Measurements from ENCODE around the gene AHCYL2.
A peak's percentile ranks its signal among the peaks of the same experiment; 100 is the strongest.
"Not testable (repeated sequence)": the region's sequence is repeated elsewhere in the genome, so short reads cannot be mapped to it uniquely, and the experiment has no call there.

The AHCYL2 gene

DNA sequence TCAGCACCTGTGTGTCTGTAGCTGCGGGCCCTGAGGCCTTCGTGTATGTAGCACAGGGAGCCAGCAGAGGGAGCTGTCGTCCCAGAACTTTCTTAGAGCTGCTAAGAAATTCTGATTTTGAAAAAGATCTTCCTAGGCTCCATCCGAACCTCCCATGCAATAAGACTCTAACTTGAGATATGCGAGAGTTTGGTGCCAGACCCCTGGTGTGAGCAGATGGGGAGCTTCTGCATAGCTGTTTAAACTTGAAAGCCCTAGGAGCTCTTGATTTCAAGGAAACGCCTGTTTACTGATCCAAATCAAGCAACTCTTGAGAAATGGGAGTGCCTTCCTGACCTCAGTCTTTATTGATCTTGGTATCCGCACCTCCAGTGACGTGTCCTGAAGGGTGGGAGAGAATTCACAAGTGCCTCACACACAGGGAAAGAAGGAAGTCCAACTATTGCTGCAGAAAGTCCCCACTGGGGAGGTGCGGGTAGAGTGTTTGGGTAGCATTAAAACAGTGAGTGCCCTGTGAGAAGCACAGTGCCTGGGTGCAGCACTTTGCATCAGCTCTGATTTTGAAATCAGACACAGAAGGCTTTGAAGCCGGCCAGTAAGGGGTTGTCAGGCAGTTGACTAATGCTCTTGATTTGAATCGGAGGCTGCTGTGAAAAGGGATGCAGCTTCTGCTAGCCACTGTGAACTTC, 143.0 kb downstream of the AHCYL2 start:
- Histone ChIP-seq H3K4me3 (replicated peaks; ENCODE audit: insufficient read depth, low read length) (no peak overlapping the region), H3K27ac (replicated peaks) (no peak overlapping the region), H3K27me3 (ENCODE audit: insufficient read depth, poor library complexity, severe bottlenecking) (no peaks in the 10 kb centered on the region)
- peak in 1 of 2 experiments; percentile 71 for DNase-seq (ENCODE audit: low read depth in 1 of 2, low spot score in 1 of 2)
- TF ChIP-seq, protein P1, sequence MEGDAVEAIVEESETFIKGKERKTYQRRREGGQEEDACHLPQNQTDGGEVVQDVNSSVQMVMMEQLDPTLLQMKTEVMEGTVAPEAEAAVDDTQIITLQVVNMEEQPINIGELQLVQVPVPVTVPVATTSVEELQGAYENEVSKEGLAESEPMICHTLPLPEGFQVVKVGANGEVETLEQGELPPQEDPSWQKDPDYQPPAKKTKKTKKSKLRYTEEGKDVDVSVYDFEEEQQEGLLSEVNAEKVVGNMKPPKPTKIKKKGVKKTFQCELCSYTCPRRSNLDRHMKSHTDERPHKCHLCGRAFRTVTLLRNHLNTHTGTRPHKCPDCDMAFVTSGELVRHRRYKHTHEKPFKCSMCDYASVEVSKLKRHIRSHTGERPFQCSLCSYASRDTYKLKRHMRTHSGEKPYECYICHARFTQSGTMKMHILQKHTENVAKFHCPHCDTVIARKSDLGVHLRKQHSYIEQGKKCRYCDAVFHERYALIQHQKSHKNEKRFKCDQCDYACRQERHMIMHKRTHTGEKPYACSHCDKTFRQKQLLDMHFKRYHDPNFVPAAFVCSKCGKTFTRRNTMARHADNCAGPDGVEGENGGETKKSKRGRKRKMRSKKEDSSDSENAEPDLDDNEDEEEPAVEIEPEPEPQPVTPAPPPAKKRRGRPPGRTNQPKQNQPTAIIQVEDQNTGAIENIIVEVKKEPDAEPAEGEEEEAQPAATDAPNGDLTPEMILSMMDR (IDR thresholded peaks at IDR 0.05; ENCODE audit: insufficient read depth, low read length): peak; percentile 86
- TF ChIP-seq SPI1 (IDR thresholded peaks at IDR 0.05; ENCODE audit: borderline replicate concordance, low read depth): no peak

DNA sequence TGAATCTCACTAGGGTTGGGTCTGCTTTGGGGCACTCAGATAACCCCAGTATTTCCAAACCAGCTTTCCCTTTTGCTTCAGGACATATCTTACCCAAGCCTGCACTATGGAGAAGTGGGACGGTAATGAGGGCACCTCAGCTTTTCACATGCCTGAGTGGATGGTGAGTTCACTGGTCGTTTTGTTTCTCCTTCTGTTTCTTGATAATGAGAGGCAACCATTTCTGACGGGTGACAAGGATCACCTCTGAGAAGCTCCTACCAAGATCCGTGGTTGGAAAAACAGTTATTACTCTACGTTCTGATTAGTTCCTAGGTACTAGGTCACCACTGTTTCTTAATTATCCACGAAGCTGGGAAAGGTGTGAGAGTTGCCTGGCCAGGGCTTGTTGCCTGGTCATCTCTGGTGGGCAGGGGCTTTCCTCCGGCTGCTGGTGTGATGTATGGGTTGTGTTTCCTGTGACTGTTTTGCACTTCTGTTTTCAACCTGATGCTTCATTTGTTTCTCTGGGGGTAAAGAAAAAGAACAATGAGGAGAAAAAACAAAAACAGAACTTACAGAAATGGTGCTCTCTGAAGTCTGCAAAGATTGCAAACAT, 143.7 kb downstream of the AHCYL2 start:
- no peak overlapping the region for H3K27ac ChIP-seq (replicated peaks)
- no peak overlapping the region for H3K4me3 ChIP-seq (replicated peaks; ENCODE audit: insufficient read depth, low read length)
- no peaks in the 10 kb centered on the region for H3K27me3 ChIP-seq (ENCODE audit: insufficient read depth, poor library complexity, severe bottlenecking)
- no peak for DNase-seq (ENCODE audit: low read depth in 1 of 2, low spot score in 1 of 2)
- TF ChIP-seq SPI1 (IDR thresholded peaks at IDR 0.05; ENCODE audit: borderline replicate concordance, low read depth) (no peak), GABPA (IDR thresholded peaks at IDR 0.05; ENCODE audit: low read depth) (no peak), POLR2AphosphoS5 (IDR thresholded peaks at IDR 0.05; ENCODE audit: low read depth) (no peak)
- TF ChIP-seq, protein P2, sequence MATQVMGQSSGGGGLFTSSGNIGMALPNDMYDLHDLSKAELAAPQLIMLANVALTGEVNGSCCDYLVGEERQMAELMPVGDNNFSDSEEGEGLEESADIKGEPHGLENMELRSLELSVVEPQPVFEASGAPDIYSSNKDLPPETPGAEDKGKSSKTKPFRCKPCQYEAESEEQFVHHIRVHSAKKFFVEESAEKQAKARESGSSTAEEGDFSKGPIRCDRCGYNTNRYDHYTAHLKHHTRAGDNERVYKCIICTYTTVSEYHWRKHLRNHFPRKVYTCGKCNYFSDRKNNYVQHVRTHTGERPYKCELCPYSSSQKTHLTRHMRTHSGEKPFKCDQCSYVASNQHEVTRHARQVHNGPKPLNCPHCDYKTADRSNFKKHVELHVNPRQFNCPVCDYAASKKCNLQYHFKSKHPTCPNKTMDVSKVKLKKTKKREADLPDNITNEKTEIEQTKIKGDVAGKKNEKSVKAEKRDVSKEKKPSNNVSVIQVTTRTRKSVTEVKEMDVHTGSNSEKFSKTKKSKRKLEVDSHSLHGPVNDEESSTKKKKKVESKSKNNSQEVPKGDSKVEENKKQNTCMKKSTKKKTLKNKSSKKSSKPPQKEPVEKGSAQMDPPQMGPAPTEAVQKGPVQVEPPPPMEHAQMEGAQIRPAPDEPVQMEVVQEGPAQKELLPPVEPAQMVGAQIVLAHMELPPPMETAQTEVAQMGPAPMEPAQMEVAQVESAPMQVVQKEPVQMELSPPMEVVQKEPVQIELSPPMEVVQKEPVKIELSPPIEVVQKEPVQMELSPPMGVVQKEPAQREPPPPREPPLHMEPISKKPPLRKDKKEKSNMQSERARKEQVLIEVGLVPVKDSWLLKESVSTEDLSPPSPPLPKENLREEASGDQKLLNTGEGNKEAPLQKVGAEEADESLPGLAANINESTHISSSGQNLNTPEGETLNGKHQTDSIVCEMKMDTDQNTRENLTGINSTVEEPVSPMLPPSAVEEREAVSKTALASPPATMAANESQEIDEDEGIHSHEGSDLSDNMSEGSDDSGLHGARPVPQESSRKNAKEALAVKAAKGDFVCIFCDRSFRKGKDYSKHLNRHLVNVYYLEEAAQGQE (IDR thresholded peaks at IDR 0.05; ENCODE audit: insufficient replicate concordance, low read depth): no peak
- TF ChIP-seq, protein P1 (IDR thresholded peaks at IDR 0.05; ENCODE audit: insufficient read depth, low read length): no peak

DNA sequence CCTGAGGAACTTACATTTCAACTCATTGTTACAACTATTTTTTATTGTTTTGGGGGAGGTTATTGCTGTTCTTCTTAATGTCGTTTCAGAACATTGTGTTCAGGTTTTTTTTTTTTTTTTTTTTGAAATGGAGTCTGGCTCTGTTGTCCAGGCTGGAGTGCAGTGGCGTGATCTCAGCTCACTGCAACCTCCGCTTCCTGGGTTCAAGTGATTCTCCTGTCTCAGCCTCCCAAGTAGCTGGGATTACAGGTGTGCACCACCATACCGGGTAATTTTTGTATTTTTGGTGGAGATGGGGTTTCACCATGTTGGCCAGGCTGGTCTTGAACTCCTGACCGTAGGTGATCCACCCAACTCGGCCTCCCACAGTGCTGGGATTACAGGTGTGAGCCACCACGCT, 144.6 kb downstream of the AHCYL2 start:
- not testable (repeated sequence) for DNase-seq (ENCODE audit: low read depth in 1 of 2, low spot score in 1 of 2); H3K27ac ChIP-seq (replicated peaks); H3K27me3 ChIP-seq (ENCODE audit: insufficient read depth, poor library complexity, severe bottlenecking); H3K4me3 ChIP-seq (replicated peaks; ENCODE audit: insufficient read depth, low read length)

DNA sequence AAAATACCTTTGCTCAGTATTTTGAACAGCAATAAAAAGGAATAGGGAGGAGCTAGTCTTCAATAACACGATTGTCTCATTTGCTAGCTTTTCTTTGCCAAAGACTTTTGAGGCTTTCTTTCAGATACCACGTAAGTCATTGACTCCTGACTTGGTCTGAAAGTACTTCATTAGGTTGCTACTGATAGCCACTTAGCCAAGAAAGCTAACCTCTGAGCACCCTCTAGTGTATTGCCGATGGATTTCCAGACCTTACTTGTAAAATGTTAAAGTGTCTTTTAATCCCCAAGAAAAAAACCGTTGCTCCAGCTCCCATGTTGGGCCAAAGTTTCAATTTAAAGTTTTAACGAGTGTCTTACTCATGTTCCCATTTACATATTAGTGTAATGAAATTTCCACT, 146.0 kb downstream of the AHCYL2 start:
- TF ChIP-seq, protein P1 (IDR thresholded peaks at IDR 0.05; ENCODE audit: insufficient read depth, low read length): no peak
- no peak for TF ChIP-seq GABPA (IDR thresholded peaks at IDR 0.05; ENCODE audit: low read depth)
- TF ChIP-seq, protein P2 (IDR thresholded peaks at IDR 0.05; ENCODE audit: insufficient replicate concordance, low read depth): no peak
- no peak for TF ChIP-seq POLR2AphosphoS5 (IDR thresholded peaks at IDR 0.05; ENCODE audit: low read depth)
- TF ChIP-seq SPI1 (IDR thresholded peaks at IDR 0.05; ENCODE audit: borderline replicate concordance, low read depth): no peak
- no peak overlapping the region for H3K27ac ChIP-seq (replicated peaks)
- no peaks in the 10 kb centered on the region for H3K27me3 ChIP-seq (ENCODE audit: insufficient read depth, poor library complexity, severe bottlenecking)
- no peak for DNase-seq (ENCODE audit: low read depth in 1 of 2, low spot score in 1 of 2)
- no peak overlapping the region for H3K4me3 ChIP-seq (replicated peaks; ENCODE audit: insufficient read depth, low read length)
